HTR-8/SVneo (cell line): Measurements from ENCODE around the gene CDK16.

ENCODE experiments used
- DNase-seq: peaks from one replicate; pipeline ENCODE4 v3.0.0; 2011; ENCODE audit warnings: low spot score, mixed read lengths; ENCODE audit not compliant: insufficient read length
- FAIRE-seq: peaks from 2 replicates; lab custom pipeline; 2011; peaks lifted over from hg19 to GRCh38; lab: Jason Lieb, UNC

The CDK16 gene

DNA sequence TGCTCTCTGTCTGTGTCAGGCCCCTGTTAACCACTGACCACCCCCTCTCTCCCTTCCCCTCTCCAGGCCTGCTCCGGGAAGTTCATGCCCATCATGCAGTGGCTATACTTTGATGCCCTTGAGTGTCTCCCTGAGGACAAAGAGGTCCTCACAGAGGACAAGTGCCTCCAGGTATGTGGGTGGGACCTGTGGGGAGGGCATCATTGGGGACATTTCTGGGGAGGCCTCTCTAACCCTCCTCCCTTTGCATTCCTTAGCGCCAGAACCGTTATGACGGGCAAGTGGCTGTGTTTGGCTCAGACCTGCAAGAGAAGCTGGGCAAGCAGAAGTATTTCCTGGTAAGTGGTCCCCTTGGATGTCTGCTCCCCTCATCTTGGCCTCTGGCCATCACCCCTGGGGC lies 15.6 kb upstream of the CDK16 start:
- no peak for FAIRE-seq
- no peak for DNase-seq

DNA sequence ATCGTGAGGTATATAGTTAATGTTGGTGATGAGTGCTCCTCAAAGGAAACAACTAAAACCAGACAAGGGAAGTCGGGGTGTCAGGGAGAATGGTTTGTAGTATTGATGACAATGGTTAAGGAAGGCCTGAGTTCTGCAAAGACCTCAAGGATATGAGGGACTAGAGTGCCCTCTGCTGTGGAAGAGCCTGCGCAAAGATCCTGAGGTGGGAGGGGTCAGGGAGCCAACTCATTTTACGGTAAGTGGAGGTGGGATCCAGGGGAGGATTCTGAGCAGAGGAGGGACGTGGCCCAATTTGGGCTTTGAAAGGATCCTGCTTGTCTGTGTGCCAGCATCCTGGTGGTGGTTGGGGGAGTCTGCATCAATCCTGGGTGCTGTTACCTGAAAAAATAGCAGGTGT lies 13.5 kb upstream of the CDK16 start:
- DNase-seq (no peak), FAIRE-seq (no peak)

DNA sequence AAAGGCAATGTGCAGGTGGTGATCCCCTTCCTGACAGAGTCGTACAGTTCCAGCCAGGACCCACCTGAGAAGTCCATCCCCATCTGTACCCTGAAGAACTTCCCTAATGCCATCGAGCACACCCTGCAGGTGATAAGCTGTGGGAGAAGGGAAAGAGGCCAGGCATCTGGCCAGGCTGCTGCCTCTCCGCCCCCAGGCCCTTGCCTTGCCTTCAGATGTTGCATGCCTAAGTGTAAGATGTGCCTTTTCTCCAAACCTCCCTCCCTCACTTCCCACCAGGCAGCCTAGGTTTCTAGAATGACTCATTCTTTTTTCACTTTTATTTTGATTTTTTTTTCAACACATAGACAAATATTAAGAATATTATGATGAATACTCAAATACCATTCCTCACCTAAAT lies 12.2 kb upstream of the CDK16 start:
- DNase-seq = no peak
- no peak for FAIRE-seq

DNA sequence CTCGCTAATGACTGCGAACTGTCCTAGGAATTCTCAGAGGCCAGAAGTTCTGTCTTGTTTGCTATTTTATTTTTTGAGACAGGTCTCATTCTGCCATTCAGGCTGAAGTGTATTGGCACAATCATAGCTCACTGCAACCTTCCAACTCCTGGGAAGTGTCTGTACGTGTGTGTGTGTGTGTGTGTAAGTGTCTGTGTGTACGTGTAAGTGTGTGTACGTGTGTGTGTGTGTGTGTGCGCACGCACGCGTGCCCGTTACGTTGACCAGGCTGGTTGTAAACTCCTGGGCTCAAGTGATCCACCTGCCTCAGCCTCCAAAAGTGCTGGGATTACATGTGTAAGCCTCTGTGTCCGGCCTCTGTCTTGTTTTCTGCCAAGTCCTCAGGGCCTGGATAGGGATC lies 10.4 kb upstream of the CDK16 start:
- FAIRE-seq (no peak), DNase-seq (no peak)

DNA sequence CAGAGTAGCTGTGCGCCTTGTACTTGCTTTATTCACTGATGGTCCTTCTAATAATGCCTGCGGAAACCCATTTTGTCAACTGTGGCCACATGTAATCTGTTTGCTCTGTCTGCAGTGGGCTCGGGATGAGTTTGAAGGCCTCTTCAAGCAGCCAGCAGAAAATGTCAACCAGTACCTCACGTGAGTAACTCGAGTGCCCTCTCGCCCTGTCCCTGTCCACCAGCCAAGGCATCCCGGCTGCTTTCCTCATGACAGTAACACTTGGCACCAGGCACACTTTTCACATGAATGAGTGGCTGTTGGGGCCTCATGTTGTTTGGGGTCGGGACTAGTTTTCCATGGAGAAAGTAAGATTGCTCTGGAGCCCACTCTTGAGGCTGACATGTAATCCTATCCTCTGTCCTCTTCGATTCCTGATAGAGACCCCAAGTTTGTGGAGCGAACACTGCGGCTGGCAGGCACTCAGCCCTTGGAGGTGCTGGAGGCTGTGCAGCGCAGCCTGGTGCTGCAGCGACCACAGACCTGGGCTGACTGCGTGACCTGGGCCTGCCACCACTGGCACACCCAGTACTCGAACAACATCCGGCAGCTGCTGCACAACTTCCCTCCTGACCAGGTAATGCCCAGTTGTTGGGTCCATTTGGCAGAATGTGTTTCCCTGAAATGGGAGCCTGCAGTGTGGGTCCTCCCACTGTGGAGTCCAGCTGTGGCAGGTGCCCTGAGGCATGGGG lies 8.8 kb upstream of the CDK16 start:
- FAIRE-seq (no peak), DNase-seq (no peak)

DNA sequence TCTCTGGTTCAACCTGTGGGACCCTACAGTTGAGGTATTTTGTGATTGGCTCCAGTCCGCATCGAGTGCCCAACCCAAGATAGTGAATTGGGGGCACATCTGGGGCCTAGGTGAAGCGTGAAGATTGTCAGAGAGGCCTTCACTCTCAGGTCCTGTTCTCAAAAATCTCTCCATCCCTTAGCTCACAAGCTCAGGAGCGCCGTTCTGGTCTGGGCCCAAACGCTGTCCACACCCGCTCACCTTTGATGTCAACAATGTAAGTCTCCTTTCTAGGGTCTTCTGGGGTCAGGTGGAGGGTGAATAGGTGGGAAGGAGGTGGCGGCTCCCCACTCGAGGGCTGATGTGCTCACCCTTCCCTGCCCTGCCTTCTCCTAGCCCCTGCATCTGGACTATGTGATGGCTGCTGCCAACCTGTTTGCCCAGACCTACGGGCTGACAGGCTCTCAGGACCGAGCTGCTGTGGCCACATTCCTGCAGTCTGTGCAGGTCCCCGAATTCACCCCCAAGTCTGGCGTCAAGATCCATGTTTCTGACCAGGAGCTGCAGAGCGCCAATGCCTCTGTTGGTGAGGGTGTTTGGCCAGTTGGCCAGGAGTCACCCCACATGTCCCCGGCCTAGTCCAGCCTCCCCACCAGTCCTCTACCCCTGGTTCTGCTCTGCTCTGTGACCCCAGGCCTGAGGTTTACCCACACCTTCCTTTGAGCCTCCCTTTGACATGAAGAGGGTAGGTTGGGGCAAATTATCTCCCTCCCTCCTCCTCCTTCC lies 7.6 kb upstream of the CDK16 start:
- no peak for DNase-seq
- FAIRE-seq = no peak

DNA sequence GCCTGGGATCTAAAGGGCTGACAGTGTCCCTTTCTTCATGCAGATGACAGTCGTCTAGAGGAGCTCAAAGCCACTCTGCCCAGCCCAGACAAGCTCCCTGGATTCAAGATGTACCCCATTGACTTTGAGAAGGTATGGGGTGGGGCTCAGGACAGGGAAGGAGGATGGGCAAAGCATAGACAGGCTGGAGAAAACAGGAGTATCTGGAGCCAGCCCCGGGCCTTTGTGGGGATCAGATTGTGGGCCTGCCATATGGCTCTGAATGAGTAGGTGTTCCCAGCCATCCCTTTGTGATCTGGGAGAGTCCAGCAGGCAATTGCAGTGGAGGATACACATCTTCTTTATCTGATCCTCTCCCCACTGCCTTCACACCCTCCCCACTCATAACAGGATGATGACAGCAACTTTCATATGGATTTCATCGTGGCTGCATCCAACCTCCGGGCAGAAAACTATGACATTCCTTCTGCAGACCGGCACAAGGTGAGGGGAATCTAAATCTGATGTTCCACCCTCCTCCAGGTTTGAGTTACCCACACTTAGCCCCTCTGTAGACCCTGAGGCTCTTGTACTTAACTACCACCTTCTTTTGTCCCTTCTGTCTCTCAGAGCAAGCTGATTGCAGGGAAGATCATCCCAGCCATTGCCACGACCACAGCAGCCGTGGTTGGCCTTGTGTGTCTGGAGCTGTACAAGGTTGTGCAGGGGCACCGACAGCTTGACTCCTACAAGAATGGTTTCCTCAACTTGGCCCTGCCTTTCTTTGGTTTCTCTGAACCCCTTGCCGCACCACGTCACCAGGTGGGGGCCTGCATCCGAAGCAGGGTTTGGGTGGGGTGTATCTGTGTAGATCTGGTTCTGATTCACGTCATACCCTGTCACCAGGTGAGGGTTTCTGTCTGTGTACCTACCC lies 5.8 kb upstream of the CDK16 start:
- FAIRE-seq = no peak
- DNase-seq = no peak

DNA sequence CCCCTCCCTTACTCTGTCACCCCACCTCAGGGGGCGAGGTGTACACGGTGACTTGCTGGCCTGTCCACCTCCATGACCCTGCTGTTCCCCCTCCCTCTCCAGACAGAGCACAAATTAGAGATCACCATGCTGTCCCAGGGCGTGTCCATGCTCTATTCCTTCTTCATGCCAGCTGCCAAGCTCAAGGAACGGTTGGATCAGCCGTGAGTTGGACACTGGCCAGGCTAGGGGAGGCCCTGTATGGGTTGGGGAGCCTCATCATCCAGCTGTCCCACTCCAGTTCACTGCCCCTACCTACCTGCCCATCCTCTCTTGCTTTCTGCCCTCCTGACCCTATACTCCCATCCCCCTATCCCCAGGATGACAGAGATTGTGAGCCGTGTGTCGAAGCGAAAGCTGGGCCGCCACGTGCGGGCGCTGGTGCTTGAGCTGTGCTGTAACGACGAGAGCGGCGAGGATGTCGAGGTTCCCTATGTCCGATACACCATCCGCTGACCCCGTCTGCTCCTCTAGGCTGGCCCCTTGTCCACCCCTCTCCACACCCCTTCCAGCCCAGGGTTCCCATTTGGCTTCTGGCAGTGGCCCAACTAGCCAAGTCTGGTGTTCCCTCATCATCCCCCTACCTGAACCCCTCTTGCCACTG lies 3.9 kb upstream of the CDK16 start:
- FAIRE-seq = no peak

DNA sequence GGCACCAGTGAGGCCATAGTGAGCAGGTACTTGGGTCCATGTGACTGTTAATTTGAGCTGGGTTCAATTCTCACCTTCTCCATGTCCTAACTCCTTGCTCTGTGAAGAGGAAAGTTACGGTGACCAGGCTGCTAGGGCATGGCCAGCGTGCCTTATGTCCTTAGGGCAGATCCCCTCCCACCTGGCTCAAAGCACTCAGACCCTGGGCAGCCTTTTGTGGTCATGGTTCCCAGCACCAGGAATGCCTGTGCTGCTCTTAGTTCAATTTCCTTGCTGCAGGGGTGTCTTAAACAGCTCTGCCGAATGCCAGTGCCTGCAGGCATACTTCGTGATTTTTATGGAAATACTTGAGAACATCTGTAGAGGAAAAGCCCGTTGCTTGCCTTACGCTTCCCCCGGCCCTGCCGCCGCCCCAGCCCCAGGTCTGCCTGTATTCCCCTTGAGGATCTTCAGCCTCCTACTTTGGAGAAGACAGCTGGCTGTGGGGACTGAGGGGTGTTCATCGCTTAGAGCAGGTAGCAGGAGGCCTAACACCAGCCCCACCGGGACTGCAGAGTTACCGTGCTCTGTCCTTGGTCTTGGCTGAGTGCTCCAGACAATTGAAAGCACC lies 3.1 kb upstream of the CDK16 start:
- DNase-seq (no peak), FAIRE-seq (no peak)

More for the DNA sequence above, 3.9 kb upstream of the CDK16 start:
- DNase-seq = no peak

DNA sequence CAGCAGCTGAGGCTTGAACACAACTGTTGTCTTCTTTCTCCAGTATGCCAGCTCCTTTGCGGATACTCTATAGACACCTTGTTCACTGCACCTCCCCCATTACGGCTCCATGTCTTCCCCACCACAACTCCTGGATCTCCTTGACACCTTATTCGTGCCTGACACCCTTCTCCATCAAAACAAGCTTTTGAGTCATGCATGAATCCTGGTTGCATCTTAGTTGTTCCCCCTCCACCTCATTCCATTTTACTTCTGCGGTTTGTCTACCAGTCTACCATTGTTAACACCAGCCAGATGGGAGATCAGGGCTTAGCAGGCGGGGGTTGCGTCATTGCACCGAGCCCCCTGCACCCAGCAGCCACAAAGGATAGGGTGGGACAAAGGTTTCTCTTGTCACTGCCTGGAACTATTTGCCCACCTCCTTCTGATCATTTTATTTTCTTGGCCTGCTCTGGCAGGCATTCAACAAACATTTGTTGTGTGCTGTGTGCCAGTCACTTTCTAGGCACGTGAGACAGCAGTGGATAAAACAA lies 2.0 kb upstream of the CDK16 start:
- FAIRE-seq = no peak

DNA sequence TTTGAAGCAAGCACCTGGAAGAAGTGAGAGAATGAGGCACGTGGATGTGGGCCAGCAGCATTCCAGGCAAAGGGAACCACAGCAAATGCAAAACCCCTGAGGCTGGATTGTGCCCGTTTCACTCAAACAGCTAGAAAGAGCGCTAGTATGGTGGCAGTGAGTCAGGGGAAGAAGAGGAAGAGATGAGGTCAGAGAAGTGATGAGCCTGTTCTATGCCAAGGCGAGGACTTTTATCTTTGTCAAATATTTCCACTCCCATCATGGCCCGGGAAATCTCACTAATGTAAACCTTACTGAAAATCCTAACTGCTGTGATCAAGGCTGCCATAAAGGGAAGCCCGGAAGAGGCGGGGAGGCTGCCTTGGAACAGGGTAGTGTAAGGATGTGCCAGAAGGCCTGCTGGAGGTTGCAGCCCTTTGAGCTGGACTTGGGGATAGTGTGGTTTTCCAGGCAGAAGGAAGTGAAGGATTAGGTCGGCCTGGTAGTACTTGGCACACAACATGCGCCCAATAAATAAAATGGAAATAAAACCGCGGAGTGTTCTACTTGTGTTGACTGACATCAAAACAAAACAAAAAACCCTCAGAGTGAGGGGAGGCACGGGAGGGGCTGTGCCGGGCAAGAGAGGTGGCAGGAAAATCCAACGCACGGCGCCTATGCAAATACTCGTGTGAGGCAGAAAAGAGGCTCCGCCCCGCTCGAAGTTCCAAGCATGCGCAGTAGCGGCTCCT lies 1.2 kb upstream of the CDK16 start:
- FAIRE-seq = no peak
- no peak for DNase-seq

More for the DNA sequence above, 2.0 kb upstream of the CDK16 start:
- DNase-seq = no peak

DNA sequence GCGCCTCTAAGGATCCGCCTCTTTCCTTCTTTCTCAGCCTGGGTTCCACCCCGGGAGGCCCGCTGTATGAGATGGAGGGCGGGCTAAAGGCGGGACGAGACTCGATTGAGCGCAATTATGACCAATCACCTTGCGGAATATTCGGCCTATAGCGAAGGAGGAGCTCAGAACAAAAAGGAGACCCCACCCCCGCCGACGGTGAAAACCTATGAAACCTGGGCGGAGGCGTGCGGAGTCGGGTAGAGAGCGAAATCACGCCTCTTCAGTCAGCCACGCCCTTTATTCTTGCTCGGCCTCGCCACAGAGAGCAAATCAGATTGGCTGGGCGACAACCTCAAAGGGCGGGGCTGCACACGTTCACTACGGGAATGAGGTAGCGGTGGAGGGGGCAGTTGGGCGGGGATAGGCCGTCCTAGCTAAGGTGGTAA lies 615 bp upstream of the CDK16 start:
- FAIRE-seq = peak; percentile 40

DNA sequence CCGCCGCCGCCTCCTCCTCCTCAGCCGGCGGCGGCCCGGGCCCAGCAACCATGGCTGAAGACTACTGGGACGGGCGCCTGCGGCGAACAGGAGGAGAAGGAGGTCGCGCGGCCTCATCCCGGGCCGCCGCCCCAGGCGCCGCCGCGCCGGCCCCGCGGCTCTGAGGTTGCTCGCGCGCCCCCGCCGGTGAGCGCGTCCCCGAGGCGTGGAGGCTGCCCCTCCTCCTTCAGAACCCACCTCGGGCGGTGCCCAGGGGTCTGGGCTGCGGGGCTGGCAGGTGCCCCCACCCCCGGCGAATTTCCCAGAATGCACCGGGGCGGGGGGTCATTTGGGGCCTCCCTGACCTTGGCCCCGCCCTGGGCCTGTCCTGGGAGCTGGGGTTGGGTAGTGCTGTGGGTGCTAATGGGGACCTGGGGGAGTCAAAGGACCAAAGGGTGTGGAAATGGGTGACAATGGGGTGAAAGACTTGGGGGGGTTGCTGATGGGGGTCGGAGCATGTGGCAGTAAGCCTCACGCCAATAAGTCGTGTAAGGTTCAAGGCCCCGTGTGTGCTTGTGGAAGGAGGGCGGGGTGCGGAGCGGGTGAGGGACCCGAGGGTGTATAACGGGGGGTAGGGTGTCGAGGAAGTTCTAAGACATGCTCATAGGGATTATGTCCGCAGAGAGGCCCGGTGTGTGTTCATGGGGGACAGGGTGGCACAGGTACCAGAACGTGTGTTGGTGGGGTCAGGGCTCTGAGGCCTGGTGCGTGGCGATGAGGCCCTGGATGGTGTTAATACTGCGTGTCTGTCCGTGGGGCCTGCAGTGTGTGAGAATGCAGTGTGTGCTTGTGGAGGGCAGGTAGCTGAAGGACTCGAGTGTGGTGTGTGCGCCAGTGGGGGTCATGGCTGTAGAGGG lies 687 bp downstream of the CDK16 start:
- FAIRE-seq = no peak
- peak; percentile 10 for DNase-seq

More for the DNA sequence above, 615 bp upstream of the CDK16 start:
- peak; percentile 74 for DNase-seq

DNA sequence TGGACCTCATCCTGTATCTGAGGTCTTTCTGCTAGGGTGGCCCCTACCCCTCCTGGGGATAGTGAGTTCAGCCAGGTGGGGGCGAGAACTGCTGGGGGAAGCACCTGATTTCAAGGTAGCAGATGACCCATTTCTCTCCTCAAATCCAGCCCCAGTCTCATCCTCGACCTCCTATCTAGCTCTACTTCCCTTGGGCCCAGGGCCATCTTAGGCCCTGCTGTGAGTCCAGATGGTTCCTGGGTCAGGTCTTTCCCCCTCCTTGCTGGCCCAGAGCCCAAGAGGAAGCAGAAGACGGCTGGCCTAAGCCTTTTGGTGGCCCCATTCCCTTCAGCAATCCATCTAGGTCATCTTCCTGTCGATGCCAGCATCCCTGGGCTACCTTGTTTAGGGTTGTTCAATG lies 3.3 kb downstream of the CDK16 start:
- no peak for FAIRE-seq

DNA sequence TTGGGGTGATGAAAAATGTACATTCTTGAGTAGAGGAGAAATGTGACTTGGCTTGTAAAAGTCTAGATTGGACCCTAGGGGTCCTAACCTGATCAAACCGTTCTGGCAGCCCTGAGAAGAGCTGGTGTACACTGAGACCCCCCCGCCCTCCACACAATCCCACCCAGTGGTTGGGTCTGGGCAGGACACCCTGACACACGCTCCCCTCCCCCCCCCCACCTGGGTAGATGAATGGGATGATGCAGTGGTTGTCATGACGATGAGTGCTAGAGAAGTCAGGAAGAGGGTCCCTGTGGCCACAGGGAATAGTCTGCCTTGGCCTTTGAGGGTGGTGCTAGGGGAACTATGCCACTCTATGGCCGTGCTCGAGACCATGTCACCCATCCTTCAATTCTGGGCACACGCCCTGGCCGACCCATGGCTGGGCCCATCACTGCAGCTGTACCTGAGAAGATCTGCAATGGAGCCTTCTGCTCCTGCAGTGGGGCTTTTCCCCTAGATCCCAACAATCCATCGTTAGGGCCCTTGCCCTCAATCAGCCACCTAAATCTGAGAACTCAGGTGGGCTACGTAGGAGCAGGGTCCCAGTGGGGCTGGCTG lies 4.4 kb downstream of the CDK16 start:
- DNase-seq (no peak), FAIRE-seq (no peak)

More for the DNA sequence above, 3.3 kb downstream of the CDK16 start:
- DNase-seq = no peak

DNA sequence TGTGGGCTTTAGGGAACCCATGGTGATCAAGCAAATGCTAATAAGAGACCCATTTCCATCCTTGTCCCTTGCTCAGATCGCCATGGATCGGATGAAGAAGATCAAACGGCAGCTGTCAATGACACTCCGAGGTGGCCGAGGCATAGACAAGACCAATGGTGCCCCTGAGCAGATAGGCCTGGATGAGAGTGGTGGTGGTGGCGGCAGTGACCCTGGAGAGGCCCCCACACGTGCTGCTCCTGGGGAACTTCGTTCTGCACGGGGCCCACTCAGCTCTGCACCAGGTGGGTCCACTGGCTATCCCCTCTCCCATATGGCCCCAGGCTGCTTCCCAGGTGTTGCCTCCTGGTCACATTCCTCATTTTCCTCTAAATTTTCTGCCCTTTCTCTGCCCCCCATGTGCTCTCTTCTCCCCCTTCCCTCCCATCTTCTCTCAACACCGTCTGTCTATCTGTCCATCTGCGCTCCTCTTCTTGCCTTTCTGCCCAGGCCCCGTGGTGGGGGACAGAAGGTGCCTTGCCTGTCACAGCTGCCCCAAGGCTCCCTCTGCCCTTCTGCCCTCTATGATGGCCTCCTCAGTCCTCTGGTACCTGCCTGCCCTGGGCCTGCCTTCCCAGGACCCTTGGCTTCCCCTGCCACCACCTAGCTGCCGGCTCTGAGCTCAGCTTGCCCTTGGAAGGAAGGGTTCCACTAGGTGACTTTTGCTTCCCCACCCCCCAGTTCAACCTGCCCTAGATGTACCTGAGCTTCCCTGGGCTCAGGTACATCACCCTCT lies 5.2 kb downstream of the CDK16 start:
- DNase-seq (no peak), FAIRE-seq (no peak)
